HCEC 1CT (cell line): ENCODE data around the gene PIGC.
"Not testable (repeated sequence)": the region's sequence is repeated elsewhere in the genome, so short reads cannot be mapped to it uniquely, and the experiment has no call there.

ENCODE experiments used
- DNase-seq: peaks from one replicate; pipeline ENCODE4 v3.0.0-alpha.2; 2017

Gene PIGC

DNA sequence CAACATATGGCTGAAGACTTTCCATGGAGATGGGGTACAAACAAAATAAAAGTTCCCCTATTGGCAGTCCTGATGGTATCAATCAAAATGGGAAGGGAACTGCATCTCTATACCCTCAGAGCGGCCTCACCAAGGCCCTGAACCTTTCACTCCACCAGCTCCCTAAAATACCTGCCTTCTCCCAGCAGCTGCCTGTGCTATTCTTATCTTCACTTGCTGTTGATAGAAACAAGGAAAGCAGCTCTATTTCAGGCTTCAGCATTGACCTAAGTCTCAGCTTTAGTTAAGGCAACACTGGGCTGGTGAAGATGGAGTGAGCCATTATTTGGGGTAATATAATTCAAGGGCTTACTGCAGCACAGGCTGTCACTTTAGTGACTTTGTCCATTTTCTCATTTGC lies 21.7 kb upstream of the PIGC start:
- DNase-seq = no peak

DNA sequence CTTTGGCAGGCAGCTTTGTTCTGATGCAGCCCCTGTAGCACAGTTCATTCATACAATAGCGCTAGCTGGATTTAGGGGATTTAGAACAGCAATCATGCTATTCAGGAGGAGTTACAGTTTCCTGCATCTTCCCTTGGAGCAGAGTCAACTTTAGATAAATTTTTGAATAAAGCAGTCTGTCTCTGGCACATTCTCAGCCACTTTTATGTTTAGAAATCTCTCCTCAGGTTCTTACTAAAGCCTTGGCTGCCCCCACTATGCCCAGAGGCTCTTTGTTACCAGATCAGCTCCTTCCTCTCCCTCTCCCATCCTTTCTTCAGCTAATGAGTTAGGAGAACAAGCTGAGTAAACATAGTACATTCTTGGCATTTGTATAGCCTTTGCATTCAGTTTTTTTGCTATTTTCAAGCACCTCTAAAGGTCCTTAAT lies 17.0 kb upstream of the PIGC start:
- DNase-seq = no peak

DNA sequence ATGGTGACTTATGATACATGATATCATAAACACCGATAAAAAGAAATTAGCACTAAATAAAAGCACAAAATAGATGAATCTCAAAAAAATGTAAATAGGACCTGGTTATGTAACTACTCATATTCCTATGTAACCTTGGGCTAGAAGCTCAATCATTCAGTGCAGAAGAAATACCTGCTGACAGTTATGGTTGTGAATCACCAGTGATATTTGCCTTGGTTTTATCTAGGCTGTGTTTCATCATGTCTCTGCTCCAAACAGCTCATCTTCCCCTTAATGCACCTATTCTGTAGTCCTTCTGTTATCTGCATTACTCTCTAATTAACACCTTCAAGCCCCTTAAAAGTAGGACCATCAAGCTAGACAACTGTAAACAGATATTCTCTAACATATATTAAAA lies 16.3 kb upstream of the PIGC start:
- DNase-seq = no peak

DNA sequence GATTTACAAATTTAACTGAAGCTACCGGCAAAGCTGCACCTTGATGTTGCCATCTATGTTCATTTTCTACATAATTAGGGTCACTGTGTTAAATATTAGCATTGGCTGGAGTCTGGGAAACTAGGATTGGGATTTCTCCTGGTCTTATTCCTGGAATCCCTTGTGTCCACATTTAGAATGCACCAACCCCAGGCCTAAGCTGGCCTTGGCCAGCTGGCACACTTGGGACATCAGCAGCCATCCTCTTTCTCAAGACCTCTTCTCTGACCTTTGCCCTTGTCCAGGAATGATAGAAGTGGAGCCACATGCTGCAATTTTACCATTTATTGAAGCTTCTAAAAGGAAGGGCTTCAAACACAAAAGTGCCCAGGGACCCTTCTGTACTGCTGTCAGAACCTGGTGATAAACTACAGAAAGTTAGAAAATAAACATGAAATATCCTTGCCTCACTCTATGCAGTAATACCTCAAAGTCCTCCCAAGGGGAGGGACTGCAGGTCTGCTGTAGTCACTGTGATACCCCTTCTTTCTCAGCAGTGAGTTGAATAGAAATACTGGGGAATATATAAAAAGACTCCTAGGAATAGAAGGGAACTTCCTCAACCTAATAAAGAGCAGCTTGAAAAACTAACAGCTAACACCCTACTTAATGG lies 13.7 kb upstream of the PIGC start:
- no peak for DNase-seq

DNA sequence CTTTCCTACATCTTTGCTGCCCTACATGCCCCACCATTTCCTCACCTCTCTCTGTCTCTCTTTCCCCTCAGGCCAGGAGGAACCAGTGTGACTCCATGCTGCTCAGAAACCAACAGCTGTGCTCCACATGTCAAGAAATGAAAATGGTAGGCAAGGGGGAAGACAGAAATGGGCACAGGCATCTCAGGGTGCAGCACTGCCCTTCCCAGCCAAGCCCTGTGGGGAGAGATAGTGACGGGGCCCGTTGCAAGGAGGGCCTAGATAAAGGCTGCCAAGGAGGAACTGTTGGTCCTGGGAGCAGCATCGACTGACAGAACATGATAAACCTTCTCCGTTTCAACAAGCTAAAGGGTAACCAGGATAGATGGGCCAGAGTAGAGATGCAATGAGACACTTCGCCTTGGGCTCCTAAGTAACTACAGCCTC lies 12.5 kb upstream of the PIGC start:
- DNase-seq = no peak

DNA sequence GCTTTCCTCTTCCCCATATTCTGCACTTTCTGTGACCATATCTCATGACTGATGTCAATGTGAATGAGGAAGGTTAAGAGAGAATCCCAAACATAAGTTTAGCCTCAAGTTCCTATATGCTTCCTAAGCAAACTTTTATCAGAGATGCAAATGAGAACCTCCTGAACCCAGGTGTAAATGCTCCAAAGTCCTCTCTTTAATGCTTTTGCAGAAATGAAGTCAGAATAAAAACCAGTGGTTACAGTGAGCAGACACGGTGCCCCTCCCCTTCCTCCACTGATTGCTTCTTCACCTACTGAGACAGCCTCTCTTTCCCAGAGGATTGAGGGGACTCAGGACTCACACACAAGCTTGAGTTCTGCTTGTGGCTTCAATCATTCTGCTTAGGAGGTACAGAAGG lies 11.6 kb upstream of the PIGC start:
- no peak for DNase-seq

DNA sequence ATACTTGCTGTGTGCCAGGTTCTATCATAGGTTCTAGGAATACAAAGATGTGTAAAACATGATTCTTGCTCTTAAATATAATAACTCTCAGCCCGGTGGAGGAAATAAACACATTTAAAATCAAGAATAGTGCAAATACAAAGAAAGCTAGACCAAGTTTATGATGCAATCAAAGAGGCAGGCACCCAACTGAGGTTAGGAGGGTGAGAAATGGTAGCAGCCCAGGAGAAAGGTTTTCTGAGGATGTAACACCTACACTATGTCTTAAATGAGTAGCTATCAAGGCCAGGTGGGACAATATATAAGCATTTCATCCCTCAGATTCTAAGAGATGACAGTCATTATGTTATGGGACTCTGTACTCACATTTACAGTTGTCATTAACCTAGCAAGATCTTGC lies 9.7 kb upstream of the PIGC start:
- no peak for DNase-seq

DNA sequence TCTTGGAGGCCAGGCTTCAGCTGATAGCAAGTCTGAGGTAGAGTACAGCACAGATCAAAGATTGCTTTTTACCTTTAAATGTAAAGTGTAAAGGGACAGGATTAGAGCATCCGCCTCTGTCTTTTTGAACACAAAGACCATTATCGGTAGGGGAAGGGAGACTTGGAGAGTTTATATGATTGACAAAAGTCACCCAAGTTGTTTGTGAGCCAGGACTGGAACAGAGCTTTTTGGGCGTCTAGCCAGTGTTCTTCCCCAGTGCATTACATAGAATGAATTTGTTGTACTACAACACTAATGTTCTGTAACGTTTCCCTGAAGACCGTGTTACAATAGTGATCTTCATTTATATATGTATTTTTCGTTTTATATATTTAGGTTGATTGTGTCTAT lies 9.3 kb upstream of the PIGC start:
- no peak for DNase-seq

DNA sequence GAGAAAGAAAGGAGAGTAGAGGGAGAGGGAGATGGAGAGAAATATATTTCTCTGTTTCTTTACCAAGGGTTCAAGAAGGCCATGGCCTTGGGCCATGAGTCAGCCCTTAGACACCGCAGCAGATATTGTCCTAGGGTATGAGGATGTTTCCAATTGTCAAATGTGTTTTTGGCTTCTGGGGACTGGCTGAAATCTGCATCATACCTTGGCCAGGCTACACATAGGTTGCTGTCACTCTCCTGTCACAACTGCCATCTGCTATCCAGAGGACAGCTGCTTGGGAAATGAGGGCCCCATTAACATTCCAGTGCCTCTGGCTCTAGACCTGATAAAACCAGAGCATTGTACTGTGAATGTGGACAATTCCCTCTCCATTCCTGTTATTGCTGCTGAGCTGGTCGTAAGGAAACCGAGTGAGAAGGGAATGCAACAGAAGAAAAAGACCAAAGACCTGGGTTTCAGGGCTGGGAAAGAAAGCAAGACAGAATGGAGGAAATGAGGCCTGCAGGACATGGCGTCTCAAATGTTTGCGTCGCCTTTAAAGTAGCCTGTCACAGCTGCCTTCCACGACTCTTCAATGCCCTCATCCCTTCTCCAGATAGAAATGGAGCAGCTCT lies 8.8 kb upstream of the PIGC start:
- DNase-seq = no peak

DNA sequence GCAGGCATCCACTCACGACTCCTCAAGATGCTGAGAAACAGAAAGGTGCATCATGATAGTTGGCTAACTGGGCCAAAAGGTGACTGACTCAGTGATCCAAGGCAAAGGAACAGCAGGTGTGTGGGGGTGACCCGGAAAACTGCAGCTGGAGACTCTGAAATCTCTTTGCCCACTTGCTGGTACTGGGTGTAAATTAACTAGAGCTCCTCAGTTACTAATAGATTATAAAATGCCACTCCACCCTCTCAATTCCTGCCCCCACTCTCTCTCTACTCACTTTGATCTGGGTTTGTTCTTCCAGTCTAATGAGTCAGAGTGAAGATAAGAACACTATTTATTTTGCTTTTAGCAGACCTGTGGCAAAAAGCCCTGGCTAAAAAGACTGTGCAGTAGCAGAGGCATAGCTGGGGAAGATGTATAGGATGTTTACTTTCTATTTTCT lies 7.2 kb upstream of the PIGC start:
- DNase-seq = no peak

DNA sequence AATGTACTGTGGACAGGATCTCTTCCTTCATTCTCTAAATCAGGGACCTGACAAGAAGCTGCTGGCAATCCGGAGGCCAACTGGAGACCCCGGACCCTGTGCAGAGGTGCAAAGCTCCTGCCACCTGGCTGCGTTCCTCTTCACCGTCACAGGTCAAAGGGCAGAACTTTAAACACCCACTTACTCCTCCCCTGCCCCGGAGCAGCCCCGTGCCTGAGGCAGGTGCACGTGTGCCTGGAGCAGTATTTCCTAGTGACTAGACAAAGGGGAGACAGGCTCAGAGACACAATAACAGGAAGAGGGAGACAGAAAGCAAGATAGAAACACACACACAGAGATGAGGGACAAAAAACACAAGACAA lies 6.6 kb upstream of the PIGC start:
- no peak for DNase-seq

DNA sequence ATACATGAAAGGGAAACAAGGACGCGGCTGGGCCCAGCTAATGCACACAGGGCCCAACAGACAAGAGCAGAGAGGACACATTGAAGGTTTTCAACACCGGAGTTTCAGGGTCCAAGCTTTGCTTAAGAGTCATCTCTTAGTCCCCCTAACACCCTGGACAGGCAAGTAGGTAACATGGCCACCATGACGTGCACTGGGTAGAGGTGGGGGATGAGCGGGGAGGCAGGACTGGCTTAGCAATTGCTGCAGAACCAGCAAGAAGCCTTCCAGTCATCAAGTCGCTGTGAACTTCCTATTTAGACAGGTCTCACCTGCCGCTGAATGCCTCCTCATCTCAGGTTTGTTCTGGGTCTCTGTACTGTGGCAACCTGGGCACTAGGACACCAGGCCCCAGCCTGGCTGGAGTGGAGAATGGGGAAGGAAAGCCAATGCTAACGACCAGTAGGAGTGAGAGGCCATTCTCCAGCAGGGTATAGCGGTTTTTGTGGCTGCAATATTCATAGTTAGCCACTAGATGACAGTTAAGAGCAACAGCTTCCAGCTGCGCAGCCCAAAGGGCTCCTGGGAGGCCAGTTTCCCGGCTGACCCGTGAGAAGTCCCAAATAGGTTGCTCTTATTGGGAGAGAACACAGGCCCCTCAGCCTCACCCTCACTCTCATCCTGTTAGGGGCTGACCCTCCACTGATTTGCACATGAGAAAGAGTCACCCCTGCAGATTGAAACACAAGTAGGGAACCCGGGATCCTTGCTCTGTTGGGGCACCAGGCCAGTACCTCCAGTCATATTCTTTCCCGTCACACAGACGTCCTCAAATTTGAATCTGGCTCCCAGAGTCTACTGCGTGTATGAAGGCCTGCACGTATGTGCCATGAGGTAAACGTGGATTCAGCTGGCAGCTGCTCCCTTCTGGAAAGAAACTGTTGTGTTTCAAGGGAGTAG lies 6.0 kb upstream of the PIGC start:
- peak; percentile 68 for DNase-seq

DNA sequence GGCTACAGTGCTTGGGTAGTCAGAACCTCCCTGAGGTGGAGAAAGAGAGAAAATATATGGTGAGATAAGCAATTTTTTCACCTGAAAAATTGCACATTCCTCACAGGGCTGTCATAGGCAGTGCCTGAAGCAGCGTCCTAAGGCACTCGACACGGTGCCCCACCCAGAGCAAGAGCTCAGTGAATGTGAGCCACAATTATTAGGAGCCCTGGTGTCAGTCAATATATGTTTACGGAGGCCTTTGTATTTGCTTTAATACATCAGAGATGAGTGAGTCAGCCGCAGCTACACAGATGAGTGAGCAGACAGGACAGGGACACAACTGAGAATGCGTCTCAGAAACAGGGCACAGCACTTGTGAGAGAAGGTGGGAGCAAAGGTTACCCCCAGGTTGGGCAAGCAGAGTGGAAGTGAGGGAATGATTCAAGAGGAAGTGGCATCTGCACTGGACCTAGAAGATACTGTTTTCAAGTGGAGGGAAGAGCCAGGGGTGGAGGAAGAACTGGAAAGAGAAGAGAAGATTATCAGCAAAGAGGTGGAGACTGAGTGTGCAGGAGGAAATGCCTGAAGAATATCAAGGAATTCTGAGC lies 5.2 kb upstream of the PIGC start:
- no peak for DNase-seq

DNA sequence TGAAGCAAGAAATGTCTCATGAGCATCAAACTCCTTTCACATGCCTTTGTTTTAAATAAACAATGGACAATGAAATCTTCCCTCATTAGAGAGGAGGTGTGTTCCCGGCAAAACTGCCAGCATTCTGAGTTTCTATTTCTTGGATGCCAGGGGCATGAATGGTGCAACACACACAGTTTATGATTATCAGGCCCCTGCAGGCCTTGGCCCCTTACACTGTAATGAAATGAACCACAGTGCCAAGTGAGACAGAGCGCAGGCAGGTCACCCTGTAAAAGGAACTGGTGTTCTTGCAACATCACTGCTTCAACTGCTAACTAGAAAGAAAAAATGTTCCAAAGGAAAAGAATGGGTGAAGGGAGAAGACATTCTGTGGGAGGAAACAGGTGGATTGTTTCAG lies 3.8 kb upstream of the PIGC start:
- no peak for DNase-seq

DNA sequence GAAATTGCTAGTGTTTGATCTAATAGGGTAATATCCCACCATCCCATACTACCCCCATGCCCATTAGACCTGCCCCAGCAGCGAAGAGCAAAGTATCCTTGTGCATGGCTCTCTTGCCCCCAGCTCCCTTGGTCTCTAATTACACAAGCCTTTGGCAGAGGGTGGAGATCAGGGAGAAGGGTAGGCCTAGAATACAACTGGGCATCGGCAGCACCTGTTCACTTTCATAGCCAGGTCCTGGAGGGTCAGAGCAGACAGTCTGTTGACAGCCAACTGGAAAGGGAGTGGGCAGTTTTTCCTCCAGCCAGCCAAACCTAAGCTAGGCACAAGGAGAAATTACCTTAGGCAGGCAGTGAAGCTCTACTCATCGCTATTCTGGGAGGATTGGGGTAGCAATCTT lies 2.7 kb upstream of the PIGC start:
- DNase-seq = no peak

DNA sequence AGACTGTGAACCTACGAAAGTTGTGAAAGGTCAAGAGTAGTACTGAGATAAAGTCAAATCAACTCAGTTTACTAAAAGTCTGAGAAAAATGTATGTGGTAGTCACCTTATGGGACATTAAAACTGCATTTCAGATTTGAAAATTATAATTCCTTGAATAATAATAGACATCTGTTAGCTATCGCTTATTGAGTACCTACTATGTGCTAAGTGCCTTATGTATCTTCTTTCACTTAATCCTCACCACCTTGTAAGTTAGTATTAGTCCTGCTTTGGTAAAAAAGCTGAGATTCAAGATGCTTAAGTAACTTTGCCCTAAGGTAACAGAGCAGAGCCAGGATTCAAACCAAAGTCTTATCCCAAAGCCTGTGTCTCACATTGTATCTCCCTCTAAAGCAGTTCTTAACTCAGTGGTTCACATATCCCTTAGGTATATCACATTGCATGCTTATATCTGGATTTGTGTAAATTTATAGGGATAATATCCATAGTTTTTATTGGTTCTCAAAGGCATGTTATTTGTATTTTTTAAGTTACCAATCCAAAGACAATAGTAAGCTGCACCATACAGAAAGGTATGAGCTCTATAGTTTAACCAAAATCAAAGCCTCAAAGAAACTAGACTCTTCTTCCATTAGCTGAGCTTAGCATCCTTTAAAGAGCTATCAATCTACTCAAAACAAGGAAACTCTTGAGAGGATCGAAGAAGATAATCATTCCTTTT lies 865 bp downstream of the PIGC start:
- DNase-seq = no peak

DNA sequence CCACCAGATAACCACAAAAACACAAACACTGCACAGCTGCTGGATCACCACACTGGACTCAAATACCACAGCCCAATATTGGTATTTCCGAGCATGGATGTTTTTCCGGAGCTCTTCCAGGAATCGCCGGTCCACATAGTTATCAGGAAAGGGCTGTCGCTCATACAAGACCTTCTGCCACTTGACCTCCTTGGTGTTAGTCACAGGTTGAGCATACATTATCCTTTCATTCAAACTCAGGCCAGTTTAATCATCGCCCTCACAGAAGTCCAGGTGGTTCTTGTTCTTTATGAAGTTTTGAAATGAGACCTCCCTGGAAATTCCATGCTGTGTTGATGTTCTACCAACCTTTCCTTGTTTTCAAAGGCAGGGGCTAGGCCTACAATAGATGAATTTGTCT lies 1.5 kb downstream of the PIGC start:
- DNase-seq = no peak

DNA sequence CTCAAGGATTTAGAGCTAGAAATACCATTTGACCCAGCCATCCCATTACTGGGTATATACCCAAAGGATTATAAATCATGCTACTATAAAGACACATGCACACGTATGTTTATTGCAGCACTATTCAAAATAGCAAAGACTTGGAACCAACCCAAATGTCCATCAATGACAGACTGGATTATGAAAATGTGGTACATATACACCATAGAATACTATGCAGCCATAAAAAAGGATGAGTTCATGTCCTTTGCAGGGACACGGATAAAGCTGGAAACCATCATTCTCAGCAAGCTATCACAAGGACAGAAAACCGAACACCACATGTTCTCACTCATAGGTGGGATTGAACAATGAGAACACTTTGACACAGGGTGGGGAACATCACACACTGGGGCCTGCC lies 6.7 kb downstream of the PIGC start:
- DNase-seq = not testable (repeated sequence)

DNA sequence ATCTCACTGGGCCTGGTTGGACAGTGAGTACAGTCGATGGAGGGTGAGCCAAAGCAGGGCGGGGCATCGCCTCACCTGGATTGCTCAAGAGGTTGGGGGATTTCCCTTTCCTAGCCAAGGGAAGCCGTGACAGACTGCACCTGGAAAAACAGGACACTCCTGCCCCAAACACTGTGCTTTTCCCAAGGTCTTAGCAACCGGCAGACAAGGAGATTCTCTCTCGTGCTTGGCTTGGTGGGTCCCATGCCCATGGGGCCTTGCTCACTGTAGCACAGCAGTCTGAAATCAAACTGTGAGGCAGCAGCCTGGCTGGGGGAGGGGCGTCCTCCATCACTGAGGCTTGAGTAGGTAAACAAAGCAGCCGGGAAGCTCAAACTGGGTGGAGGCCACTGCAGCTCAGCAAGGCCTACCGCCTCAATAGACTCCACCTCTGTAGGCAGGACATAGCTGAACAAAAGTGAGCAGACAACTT lies 12.1 kb downstream of the PIGC start:
- no peak for DNase-seq

DNA sequence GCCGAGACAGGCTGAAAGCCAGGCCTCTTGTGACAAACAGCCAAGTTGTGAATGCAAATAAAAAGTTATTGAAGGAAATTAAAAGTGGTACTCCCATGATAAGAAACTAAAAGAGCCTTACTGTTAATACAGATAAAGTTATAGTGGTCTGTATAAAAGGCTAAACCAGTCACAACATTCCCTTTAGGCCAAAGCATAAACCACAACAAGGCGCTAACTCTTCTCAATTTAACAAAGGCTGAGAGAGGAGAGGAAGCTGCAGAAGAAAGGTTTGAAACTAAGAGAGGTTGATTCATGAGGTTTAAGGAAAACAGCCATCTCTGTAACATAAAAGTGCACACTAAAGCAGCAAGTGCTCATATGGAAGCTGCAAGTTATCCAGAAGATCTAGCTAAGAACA lies 12.7 kb downstream of the PIGC start:
- no peak for DNase-seq

DNA sequence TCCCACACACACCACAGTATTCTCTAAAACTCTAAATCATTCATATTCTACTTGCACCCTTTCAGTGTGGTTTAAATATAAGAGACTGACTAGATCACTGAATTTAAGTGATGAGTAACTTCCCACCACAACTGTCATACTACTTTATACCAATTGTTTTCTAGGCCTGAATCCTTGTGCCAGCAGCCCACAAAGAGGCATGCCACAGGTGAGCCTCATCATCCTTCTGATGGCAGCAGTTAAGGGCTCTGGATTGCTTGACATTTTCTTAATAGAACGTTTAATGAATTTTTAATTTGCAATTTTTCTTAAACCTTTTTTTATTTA lies 13.8 kb downstream of the PIGC start:
- DNase-seq = no peak

DNA sequence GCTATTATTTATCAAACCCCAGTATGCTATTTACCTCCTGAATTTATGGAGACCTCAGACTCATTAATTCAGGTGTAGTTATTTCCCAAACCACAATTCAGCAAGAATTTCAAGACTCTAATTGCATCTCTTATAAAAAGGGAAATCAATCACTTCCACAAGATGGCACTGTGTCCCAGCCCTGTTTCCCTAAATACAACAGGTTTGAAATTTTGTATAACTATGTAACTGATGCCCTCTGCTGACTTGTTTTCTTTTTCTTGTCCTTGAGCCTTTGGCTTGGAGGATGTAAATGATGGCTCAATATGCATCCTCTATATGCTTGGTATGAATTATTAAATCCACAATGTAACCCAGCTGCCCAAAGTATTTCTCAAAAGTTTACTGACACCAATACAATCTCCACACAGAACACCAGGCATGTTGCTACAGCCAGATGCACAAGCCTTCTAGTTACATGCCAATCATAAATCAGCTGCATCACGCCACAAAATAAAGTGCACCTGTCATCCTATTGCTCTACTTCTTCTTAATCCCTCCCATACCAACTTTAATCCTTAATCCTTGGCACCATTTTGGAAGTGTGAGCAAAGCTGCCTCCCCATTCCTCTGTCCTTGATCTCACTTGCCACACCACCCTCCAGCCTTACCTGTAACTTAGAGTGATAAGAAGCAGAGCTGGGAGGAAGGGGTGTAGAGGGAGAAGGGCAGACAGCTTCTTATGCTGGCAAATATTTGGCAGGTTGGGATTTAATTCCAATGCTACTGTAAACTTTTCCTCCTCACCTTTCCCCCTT lies 14.3 kb downstream of the PIGC start:
- DNase-seq = peak; percentile 75
